Measurements from ENCODE around the gene NPC2. TPM values are rescaled to one million over a fixed set of nuclear protein-coding genes. Genes with fewer than 3 reads are reported as not detected.
A peak's percentile ranks its signal among the peaks of the same experiment; 100 is the strongest.

Gene NPC2
- total RNA-seq, 1 donor from 2014 or later: 324 TPM

- Histone ChIP-seq H3K9me3 (no peaks in the 10 kb centered on the region), H3K27ac (peak overlapping the region; percentile 59 to 69), H3K27me3 (no peaks in the 10 kb centered on the region), H3K4me1 (peaks cover 4 to 13% of the 10 kb centered on the region in 2 donors), H3K4me3 (no peak overlapping the region), H3K36me3 (peaks cover 6 to 41% of the 10 kb centered on the region in 2 donors)
- DNase-seq (ENCODE audit: low spot score in 2 of 2): no peak
- TF ChIP-seq CTCF (IDR thresholded peaks at IDR 0.05): no peak
- intact Hi-C loops (cut with DNase I): no loop called here
These were observed 17.4 kb downstream of the NPC2 start for GRCh38 chr14:74475678-74476077.

DNA sequence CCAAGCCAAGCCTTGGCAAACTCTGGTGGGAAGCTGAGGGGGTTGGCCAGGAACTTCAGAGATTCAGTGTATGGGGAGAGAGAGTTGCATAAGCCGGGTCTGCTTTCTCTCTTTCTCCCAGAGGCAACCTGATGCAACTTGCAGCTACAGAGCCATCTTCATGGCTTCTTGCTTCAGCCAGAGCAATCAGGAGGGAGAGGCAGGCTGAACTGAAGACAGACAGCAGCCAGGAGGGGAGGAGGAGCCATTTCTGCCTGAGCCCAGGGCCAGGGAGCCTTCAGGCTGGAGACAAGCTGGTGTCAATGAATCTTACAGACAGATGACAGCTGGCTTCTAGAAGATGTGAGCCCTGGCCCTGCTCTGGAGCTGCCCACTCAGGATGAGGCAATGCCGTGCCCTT is 18.7 kb downstream of the NPC2 start:
- Histone ChIP-seq H3K9me3 (no peaks in the 10 kb centered on the region), H3K27ac (peak overlapping the region; percentile 50 to 59), H3K4me3 (no peak overlapping the region), H3K27me3 (no peaks in the 10 kb centered on the region), H3K4me1 (peaks cover 7 to 24% of the 10 kb centered on the region in 2 donors), H3K36me3 (peaks cover 0 to 28% of the 10 kb centered on the region in 2 donors)
- TF ChIP-seq CTCF (IDR thresholded peaks at IDR 0.05): no peak
- intact Hi-C loops (cut with DNase I): no loop called here
- no peak for DNase-seq (ENCODE audit: low spot score in 2 of 2)

GRCh38 chr14:74472601-74473000 is 20.5 kb downstream of the NPC2 start:
- Histone ChIP-seq H3K36me3 (peaks cover 0 to 17% of the 10 kb centered on the region in 2 donors), H3K27ac (no peak overlapping the region), H3K27me3 (no peaks in the 10 kb centered on the region), H3K4me1 (peaks cover 10 to 31% of the 10 kb centered on the region in 2 donors), H3K4me3 (no peak overlapping the region), H3K9me3 (no peaks in the 10 kb centered on the region)
- no peak for TF ChIP-seq CTCF (IDR thresholded peaks at IDR 0.05)
- no peak for DNase-seq (ENCODE audit: low spot score in 2 of 2)
- intact Hi-C loops (cut with DNase I): no loop called here

GRCh38 chr14:74469548-74470518 is 23.3 kb downstream of the NPC2 start:
- intact Hi-C loops (cut with DNase I): no loop called here
- no peak for TF ChIP-seq CTCF (IDR thresholded peaks at IDR 0.05)
- H3K4me1 ChIP-seq: peaks cover 6 to 19% of the 10 kb centered on the region in 2 donors
- peak overlapping the region in 1 of 2 donors; percentile 31 for H3K4me3 ChIP-seq
- no peaks in the 10 kb centered on the region for H3K9me3 ChIP-seq
- DNase-seq (ENCODE audit: low spot score in 2 of 2): no peak
- no peaks in the 10 kb centered on the region for H3K27me3 ChIP-seq
- peak overlapping the region; percentile 34 to 49 for H3K27ac ChIP-seq
- H3K36me3 ChIP-seq: peaks cover 0 to 17% of the 10 kb centered on the region in 2 donors

DNA sequence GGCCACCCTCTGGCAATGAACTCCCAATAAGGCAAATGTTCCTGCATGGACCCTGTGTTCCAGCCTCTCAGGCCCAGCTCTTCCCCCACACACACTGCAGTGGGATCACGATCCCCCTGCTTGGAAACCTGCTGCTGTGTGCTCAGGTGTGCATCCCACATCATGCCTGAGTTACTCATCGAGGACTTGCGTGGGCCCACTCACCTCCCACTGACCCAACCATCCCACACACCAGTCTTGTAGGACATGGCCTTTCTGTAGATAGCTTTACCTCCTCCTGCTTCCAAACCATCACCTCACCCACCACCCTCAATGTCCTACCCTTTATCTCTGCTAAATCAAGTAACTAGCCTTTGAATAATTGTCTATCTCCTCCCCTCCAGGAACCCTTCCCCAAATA is 24.6 kb downstream of the NPC2 start:
- intact Hi-C loops (cut with DNase I): no loop called here
- Histone ChIP-seq H3K4me1 (peaks cover 6 to 19% of the 10 kb centered on the region in 2 donors), H3K36me3 (peaks cover 0 to 8% of the 10 kb centered on the region in 2 donors), H3K4me3 (no peak overlapping the region), H3K27ac (peak overlapping the region in 1 of 2 donors; percentile 41), H3K9me3 (no peaks in the 10 kb centered on the region), H3K27me3 (no peaks in the 10 kb centered on the region)
- no peak for TF ChIP-seq CTCF (IDR thresholded peaks at IDR 0.05)
- no peak for DNase-seq (ENCODE audit: low spot score in 2 of 2)

All from ascending aorta (tissue), 2 donors.